HL-60 (cell line): Measurements from ENCODE around the gene ADARB1.

Source experiments
- GABPA ChIP-seq: IDR thresholded peaks from 2 replicates; pipeline ENCODE4 v1.6.1; 2012; ENCODE audit warnings: low read depth
- SPI1 ChIP-seq: IDR thresholded peaks from 2 replicates; pipeline ENCODE4 v1.6.1; 2012; ENCODE audit warnings: low read depth, mild to moderate bottlenecking, borderline replicate concordance
- TF ChIP-seq, protein P1 (sequence below): IDR thresholded peaks from one replicate; pipeline ENCODE4 v1.5.1; 2011; ENCODE audit warnings: low read length, control low read depth, inconsistent platforms; ENCODE audit not compliant: insufficient read depth
- TF ChIP-seq, protein P2 (sequence below): IDR thresholded peaks from 2 replicates; pipeline ENCODE4 v1.6.1; 2012; ENCODE audit warnings: low read depth; ENCODE audit not compliant: insufficient replicate concordance

DNA sequence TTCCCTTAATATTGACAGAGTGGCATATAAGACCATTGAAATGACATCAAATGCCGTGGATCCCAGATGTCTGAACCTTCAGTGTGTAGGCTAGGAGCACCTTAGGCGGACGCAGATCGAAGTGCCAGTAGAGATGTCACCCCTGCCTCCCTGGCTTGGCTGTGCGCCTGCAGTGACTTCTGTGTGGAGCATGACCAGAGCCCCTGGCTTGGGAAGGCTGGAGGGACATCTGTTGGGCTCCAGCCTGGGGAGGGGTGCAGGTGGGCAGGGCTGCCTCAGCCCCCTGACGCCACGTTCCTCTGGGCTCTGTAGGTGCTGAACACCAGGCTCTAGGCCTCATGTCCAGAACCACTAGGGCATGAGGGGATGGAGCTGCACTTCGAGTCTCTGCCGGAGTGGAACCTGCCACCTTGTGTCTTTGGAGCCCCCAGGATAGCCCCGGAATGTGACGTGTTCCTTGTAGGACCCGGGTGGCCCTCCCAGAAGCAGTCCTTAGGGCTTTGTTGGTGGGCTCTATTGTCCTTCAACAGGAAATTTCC is 103.8 kb downstream of the ADARB1 start:
- TF ChIP-seq, protein P1, sequence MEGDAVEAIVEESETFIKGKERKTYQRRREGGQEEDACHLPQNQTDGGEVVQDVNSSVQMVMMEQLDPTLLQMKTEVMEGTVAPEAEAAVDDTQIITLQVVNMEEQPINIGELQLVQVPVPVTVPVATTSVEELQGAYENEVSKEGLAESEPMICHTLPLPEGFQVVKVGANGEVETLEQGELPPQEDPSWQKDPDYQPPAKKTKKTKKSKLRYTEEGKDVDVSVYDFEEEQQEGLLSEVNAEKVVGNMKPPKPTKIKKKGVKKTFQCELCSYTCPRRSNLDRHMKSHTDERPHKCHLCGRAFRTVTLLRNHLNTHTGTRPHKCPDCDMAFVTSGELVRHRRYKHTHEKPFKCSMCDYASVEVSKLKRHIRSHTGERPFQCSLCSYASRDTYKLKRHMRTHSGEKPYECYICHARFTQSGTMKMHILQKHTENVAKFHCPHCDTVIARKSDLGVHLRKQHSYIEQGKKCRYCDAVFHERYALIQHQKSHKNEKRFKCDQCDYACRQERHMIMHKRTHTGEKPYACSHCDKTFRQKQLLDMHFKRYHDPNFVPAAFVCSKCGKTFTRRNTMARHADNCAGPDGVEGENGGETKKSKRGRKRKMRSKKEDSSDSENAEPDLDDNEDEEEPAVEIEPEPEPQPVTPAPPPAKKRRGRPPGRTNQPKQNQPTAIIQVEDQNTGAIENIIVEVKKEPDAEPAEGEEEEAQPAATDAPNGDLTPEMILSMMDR: no peak
- TF ChIP-seq, protein P2, sequence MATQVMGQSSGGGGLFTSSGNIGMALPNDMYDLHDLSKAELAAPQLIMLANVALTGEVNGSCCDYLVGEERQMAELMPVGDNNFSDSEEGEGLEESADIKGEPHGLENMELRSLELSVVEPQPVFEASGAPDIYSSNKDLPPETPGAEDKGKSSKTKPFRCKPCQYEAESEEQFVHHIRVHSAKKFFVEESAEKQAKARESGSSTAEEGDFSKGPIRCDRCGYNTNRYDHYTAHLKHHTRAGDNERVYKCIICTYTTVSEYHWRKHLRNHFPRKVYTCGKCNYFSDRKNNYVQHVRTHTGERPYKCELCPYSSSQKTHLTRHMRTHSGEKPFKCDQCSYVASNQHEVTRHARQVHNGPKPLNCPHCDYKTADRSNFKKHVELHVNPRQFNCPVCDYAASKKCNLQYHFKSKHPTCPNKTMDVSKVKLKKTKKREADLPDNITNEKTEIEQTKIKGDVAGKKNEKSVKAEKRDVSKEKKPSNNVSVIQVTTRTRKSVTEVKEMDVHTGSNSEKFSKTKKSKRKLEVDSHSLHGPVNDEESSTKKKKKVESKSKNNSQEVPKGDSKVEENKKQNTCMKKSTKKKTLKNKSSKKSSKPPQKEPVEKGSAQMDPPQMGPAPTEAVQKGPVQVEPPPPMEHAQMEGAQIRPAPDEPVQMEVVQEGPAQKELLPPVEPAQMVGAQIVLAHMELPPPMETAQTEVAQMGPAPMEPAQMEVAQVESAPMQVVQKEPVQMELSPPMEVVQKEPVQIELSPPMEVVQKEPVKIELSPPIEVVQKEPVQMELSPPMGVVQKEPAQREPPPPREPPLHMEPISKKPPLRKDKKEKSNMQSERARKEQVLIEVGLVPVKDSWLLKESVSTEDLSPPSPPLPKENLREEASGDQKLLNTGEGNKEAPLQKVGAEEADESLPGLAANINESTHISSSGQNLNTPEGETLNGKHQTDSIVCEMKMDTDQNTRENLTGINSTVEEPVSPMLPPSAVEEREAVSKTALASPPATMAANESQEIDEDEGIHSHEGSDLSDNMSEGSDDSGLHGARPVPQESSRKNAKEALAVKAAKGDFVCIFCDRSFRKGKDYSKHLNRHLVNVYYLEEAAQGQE: no peak
- TF ChIP-seq GABPA (no peak), SPI1 (no peak)
